Measurements from ENCODE around the gene LDB1.

Gene LDB1

DNA sequence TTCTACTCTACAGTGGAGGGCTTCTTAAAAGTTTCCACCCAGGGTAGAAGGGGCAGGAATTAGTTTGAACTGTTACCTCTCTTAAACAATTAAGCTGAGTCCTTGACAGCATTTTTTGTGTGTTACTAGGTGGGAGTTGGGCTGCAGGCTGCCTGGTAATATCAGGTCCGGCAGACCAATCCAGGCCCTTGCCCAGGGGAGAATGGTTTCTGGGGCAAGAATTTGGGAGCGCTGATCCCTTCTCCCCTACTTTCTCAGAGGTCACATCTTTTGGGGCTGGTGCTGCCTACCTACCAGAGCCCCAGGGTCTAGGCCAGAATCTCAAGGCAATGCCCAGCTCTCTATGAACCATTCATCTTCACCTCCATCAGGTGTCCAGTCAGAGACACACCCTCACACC lies 14.2 kb upstream of the LDB1 start:
- no peak for DNase-seq

DNA sequence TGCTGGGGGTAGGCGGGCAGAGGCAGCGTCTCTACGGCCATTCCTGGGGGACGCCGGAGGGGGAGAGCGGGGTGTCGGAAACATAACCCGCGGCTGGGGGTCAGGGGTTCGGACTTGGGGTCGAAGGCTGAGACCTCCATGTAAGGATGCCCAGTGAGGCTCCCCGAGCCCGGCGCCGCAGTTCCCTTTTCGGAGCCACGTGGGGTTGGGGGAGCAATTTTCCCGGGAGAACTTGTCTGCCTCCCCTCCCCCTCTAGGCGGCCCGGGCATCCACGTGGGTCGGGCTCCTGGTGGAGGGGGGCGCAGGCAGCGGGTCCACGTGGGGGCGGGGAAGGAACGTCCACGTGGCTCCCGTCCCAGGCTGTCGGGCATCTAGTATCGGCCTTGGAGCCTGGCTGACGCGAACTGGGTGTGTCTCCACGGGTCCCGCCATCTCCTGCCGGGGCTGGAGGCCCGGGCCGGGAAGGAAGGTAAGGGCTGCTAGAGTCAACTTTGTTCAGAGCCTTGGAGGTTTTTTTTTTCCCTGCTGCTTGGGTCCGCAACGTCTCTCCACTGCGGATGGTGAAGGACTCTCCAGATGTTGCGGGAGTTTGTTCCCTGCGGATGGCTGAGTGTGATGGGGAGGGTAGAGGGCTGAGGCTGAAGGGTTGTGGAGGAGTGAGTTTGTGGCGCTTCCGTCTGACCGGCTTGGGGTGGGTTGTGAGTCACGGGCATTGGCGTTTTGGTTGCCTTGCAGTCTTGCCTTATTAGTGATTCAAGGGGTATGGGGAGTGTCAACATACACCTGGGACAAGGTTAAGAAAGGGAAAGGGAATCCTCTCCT lies 13.4 kb upstream of the LDB1 start:
- DNase-seq, result no peak

DNA sequence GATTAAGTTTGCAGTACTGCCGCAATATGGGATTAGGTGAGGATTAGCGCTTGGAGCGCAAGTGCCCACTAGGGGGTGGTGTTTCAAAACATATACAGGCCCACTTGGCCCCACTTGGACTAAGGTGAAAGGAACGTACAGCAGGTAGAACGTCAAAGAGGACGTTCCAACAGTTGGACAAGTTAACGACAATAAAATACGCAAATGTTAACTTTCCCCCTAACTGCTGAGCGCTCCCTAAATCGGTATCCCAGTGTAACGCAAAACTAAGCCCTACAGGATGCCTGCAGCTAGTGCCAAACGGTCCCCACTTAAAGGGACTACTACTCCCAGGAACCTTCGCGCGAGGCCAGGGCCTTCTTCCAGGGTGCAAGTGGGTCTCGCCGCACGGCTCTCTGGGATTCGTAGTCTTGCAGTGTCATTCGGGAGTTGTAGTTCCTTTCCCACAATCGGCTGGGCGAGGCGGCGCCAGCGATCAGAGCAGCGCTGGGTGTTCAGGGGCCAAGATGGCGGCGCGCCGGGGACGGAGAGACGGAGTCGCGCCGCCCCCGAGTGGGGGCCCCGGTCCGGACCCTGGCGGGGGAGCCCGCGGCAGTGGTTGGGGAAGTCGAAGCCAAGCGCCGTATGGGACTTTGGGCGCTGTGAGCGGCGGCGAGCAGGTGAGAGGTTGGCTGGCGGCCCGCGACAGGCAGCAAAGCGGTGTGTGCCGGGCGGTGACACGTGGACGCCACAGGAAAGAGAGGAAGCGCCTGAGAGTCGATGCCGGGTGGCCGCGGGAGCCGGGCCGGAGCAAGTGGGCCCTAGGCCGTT lies 12.6 kb upstream of the LDB1 start, which contains the start of gene PPRC1:
PPRC1 (plus strand) TSS at position 478 of the 810 bp plus-strand sequence; CDS start at position 507, 29 bp downstream.
- DNase-seq, result peak; percentile 47

DNA sequence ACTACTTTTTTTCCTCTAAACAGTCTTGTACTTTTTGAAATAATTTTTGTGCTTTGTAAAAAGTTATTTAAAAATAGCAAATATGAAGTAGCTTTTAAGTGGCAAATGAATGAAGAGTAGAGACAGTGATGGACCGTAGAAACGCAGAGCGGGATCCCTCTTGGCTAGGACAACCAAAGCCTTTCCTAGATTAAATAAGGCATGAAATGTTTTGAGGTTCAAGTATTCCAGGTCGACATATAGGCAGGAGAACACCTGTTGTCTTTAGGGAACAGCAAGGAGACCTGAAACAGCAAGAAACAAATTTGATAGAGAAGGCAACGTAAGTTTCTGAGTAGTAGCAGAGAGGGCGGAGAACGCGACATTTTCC lies 12.0 kb upstream of the LDB1 start:
- DNase-seq, result no peak

DNA sequence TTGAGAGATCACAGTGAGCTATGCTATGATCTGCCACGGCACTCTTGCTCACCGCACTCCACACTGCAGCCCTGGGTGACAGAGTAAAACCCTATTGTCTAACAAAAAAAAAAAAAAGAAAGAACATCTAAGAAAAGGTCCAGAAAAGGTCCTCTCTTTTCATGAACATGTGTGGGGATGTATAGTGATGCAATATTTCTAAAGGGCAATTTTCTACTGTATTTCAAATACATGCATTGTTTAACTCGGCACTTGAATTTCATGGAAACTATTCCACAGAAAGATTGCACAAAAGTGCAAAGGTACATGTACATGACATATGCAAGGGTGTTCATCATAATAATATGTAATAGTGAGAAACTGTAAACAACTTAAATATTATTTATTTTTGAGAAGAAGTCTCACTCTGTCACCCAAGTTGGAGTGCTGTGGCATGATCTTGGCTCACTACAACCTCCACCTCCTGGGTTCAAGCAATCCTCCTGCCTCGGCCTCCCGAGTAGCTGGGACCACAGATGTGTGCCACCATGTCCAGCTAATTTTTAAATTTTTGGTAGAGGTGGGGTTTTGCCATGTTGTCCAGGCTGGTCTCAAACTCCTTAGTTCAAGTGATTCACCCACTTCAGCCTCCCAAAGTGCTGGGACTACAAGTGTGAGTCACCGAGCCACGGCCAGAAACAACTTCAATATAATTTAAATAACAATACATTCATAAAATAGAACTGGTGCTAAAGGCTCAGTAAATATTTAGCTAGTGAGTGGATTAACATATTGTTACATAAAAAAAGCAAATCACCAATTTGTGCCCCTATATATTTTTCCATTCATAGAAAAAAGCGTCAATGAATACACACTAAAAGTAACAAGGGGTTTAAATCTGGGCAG lies 11.4 kb upstream of the LDB1 start:
- DNase-seq, result no peak

DNA sequence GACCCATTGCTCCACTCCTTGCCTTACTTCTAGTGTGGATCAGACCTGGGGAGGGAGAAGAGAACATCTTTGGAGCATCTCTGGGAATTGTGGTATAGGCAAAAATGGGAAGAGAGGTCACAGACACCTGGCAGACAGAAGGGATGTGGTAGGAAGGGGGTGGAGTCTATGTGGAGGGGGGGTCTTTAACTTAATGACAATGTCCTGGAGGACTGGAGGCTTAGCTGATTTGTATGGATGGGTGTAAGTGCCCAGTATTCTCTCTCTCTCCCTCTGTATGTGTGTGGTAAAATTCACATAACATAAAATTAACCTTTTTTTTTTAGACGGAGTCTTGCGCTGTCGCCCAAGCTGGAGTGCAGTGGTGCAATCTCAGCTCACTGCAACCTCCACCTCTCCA lies 3.1 kb upstream of the LDB1 start:
- no peak for DNase-seq

DNA sequence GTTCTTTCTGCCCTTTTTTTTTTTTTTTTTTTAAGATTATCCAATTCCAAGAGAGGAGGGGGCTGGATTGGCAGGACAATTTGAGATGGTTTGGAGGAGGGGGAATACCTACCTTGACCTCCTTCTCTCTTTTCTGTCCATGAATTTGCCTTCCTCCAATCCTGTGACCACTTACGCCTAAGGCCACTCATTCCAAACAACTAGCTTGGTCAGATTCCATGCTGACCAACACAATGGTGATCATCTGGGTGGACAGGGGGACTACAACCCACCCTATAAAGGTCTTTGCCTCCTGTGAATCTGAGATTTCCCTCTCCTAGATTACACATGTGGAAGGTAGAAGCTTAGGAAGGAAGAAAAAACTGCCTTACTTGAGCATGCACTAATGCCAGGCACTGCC lies 2.3 kb upstream of the LDB1 start:
- no peak for DNase-seq

DNA sequence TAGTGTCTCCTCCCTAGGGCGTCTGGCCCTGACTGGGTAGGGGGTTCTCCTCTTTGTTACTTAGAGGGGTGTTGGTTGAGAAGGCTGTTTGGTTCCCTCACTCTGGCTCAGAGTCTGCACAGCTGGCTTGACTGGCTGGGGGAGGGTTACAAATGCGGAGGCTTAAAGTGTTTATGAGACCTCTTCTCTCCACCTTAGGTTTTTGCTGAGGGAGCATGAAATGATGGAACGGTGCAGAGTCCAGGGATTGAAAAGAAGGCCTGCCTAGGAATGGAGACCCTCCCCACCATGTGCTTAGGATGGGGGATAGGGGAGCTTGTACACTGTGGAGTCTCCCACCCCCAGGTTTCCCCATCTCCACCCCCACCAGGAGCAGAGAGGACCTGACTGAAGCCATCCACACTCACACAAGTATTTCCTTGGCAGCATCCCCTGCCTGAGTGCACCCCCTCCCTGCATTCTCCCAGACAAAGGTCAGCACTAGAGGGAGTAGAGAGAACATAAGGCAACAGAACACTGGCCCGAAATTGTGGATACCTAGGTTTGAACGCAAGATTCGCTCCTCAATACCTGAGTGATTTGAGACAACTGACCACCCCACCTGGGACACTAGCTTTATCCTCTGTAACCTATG lies 1.7 kb upstream of the LDB1 start:
- no peak for DNase-seq

DNA sequence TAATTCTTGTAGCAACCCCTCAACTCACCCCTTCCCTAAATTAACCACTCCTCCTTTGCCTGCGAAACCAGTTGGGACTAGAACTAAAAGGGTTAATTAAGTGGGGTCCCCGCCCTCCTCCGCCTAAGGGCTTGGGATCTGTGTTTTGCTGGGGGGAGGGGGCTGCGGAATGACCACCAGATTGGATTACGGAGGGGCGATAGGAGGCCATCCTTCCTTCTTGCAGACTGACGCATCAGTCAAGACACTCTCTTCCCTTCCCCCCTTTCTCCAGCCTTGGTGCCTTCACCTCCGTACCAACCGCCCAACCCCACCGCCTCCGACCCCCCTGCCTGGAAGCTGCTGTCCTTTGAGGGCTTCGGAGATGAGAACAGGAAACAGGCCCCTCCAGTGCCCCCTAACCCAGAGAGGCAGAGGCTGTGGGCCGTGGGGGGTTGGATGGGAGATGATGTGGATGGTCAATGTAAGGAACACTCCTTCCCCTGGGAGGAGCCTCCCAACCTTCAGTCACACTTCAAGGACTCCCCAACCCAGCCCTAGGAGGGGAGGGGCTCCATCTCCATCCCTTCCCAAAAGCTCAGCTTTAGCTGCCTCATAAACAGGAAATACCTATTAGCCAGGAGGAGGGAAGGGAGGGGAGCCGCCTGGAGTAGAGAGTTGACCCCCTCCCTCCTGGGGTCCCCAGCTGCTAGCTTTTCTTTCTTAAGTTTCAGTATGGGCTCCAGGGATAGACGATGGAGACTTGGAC lies 997 bp upstream of the LDB1 start:
- no peak for DNase-seq

DNA sequence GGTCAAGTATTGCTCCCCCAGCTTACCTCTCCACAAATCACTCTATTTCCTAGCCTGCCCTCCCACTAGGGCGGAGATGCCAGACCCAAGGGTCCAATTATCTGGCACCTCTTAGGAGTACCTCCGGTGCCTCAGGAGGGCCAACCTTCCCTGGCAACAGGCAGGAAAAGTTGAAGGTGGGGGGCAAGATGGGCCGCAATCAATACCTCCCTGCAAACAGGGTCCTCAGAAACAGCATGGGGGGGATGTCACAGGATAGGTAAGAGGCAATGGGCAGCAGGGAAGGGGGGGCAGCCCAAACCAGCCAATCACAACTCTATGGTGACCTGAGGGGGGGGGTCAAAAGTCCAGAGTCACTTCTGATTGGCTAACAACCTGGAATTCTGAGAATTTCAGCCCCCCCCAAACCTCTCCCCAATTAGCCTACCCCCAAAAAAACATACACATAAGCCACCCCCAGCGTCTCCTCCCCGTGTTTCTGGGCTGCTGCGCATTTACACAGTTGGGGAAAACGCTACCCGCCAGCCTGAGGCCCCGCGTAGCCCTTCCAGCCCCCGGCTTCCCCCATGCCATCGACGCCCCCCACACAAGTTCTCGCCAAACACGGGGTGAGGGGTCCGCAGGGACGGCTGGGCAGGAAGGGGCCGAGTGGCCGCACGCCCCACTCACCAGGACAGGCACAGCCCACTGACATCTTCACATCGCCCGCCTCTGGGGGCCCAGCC lies 589 bp downstream of the LDB1 start:
- DNase-seq, result no peak

DNA sequence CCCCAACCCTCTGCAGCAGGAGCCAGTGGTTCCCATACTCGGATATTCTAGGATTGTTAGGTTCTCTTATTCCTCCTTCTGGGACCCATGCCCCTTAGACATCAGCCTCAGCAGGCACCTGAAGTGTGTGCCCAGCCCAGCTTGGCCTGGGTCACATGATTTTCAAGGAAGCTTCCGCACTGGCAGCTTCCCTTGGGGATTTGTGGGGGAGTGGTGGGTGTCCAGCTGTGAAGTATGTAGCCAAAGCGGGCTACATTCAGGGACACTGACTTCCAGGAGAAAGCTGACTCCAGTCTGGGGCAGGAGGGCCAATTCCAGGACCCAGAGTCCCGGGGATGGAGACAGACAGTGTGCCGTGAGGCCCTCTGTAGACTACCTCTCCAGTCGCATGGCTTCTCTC lies 1.3 kb downstream of the LDB1 start:
- no peak for DNase-seq

DNA sequence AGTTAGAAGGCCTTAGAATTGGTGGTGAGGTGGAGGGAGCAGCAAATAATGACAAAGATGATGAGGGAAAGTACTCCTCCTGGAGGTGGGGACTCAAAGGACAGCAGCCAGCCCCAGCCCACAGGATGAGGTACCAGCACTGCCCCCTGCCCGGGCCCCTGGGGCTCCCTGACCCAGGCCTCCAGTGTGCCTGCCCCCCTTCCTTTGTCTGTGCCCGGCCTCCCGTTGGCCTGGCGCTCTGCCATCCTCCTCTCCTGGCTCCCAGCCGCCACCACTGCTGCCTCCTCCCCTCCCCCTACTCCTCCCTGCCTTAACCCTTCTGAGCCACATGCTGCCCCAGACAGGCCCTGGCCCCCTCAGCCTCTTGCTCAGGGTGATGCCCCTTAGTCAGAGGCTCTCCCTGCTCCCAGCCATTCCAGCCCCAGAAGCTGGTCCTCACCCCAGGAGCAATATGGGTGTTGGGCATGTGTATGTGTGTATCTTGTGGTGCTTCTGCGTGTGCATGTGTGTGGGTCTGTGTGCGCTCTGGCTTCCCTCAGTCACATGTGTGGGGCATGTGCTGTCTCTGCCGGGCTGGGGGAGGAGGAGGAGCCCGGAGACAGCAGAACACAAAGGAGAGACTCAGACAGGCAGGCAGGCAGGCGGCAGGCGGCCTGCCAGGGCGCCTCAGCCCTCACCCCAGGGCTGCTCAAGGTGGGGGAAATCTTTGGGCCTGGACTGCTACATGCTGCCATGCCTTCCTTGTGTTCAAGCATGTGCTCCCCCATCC lies 2.6 kb downstream of the LDB1 start:
- DNase-seq, result no peak

DNA sequence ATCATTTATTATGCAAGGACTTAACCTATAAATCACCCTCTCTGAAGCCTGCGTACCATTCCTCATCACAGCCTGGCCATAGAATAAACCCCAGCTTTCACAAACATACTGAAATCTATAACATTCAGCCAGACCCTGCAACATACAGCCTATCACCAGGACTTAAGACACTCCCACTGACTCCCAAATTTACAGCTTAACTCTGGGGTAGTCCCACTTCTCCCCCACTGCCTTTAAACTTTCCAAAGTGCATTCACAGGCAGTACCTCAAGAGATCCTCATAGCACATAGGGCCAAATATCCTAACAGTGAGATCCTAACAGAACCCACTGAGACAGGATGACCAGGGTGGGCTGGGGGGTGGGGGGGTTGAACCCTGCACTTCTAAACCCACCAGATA lies 3.5 kb downstream of the LDB1 start:
- no peak for DNase-seq

DNA sequence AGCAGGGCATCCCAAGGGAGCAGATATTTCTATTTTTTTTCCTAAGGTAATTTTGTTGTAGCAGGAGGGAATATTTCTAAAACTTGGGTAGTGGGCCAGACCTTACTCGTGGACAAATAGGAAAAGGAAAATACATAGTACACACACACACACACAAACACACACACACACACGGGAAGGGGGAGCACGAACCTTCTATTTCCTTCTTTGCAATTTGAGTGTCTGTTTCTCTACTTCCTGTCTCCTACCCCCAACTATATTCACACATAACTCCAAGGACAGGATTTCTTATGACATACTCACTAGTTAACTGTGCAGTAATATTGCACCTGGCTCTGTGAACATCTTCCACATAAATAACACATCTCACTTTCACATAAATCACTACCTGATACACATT lies 4.4 kb downstream of the LDB1 start:
- no peak for DNase-seq

DNA sequence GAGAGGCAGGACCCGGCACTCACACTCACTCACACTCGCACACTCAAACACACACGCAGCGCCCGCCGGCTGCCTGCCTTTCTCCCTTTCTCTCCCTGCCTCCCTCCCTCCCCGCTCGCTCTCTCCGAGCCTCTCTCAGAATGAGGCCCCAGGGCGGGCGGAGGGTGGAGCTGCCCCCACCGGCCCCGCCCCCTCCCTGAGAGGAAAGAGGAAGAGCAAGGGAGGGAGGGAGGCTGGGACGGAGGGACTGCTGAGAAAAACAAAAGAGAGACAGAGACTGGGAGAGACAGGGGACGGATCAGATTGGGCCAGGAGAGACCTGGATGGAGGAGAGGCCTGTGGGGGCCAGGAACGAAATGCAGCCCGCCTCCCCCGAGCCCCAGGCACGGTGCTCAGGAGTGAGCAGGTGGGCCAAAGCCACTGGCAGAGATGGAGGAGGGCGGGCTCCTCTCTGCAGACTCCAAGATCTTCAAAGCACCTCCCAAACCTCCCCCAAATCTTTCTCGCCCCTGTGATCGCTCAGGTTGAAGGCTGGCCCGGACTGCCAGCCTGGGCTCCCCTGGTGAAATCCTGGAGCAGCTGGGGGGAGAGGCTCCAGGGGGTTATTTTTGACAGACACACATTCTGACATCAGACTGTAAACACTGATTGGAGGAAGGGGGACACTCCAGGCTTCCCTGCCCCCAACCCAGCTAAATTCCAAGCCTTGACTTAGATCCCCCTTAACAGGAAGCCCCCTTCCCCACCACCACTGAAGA lies 5.1 kb downstream of the LDB1 start:
- DNase-seq, result no peak

DNA sequence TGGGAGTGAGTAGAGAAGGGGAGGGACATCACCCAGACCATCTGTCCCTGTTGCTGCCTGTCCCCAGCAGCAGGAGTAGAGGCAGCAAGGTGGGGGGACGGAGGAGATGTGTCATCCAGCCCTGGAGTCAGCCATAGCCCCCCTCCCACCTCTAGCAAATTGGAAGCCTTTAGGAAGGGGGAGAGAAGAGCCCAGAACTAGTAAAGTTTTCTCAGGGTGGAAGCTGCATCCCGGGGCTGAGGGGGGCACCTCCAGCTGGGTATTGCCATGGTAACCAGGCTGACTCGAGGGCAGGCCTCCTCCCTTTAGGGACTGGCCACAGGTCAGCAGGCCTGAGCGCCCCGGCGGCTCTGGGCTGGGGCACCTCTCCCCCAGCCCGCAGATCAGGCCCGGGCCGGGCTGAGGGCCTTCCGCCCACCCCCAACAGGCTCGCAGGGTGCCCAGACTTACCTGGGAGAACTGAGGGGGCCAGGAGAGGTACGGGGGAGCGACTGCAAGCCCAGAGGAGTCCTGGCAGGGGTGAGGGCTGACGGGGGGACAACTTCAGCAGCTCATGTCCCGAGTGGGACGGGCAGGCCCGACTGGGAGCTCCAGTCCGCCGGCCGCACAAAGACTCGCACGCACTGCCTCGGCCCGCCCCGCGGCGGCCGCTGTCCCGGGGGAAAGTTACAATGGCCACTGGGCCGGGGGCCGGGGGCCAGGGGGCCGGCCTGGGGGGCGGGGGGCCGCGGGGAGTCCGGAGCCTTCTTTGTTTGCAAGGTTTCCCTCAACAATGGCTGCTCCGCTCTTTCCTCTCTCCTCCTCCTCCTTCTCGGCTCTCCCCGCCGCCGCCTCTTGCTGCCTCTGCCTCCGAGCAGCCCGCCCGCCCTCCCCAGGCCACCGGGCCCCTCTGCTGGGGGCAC lies 6.0 kb downstream of the LDB1 start:
- DNase-seq, result no peak

DNA sequence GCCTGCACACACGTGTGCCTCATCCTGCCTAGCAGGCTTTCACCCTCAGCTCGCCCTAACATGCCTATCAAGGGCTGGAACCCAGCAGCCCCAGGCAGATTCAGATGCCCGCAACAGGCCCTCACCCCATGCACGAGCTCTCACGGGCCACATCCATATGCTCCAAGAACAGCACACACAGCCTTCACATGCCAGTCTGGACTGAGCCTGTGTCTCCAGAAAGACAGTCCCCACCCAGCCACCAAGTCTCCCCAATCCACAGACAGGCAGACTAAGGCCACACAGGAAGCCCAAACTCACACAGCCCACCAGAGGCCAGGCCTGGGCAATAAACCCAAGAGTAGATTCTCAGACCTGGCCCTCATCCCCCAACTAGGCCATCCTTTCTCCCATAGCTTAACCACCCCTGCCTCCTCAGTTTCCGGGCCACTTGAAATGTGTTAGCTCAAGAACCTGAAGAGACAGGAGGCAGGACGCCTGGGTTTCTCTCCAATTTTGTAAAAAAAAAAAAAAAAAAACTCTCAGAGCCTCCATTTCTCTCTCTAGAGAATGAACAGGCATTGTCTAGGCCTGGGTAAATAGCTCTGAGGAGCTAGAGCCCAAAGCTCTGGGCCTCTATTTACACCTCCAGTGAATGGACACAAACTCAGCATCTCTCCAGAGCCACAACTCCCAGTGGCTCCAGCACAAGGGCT lies 6.8 kb downstream of the LDB1 start:
- no peak for DNase-seq

All from cortex of kidney (tissue), 1 donor.